ENCODE data around the gene HECA.

DNA sequence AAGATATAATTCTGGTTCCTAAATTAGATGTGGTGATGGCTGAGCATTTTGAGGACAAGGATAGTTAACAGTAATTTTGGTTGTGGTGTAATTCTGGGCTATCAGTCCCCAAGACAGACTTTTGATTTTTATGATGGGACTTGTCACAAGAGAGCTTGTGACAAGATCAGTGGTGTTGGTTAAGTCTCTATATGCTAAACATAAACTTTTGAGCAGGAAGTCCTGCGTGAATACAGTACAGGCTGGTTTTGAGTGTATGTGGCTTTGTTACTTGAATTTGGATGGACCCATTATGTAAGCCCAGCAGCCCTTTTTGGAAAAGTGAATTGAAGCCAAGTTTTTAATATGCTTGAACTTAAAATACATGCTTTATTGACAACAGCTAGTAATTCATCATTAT lies 38.9 kb downstream of the HECA start:
- TF ChIP-seq, protein P1, sequence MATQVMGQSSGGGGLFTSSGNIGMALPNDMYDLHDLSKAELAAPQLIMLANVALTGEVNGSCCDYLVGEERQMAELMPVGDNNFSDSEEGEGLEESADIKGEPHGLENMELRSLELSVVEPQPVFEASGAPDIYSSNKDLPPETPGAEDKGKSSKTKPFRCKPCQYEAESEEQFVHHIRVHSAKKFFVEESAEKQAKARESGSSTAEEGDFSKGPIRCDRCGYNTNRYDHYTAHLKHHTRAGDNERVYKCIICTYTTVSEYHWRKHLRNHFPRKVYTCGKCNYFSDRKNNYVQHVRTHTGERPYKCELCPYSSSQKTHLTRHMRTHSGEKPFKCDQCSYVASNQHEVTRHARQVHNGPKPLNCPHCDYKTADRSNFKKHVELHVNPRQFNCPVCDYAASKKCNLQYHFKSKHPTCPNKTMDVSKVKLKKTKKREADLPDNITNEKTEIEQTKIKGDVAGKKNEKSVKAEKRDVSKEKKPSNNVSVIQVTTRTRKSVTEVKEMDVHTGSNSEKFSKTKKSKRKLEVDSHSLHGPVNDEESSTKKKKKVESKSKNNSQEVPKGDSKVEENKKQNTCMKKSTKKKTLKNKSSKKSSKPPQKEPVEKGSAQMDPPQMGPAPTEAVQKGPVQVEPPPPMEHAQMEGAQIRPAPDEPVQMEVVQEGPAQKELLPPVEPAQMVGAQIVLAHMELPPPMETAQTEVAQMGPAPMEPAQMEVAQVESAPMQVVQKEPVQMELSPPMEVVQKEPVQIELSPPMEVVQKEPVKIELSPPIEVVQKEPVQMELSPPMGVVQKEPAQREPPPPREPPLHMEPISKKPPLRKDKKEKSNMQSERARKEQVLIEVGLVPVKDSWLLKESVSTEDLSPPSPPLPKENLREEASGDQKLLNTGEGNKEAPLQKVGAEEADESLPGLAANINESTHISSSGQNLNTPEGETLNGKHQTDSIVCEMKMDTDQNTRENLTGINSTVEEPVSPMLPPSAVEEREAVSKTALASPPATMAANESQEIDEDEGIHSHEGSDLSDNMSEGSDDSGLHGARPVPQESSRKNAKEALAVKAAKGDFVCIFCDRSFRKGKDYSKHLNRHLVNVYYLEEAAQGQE (IDR thresholded peaks at IDR 0.05; ENCODE audit: low read depth, low read length), result no peak
- TF ChIP-seq, protein P2, sequence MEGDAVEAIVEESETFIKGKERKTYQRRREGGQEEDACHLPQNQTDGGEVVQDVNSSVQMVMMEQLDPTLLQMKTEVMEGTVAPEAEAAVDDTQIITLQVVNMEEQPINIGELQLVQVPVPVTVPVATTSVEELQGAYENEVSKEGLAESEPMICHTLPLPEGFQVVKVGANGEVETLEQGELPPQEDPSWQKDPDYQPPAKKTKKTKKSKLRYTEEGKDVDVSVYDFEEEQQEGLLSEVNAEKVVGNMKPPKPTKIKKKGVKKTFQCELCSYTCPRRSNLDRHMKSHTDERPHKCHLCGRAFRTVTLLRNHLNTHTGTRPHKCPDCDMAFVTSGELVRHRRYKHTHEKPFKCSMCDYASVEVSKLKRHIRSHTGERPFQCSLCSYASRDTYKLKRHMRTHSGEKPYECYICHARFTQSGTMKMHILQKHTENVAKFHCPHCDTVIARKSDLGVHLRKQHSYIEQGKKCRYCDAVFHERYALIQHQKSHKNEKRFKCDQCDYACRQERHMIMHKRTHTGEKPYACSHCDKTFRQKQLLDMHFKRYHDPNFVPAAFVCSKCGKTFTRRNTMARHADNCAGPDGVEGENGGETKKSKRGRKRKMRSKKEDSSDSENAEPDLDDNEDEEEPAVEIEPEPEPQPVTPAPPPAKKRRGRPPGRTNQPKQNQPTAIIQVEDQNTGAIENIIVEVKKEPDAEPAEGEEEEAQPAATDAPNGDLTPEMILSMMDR (IDR thresholded peaks at IDR 0.05 in 2 of 3, conservative IDR thresholded peaks at IDR 0.05 in 1 of 3; ENCODE audit: control insufficient read depth in 2 of 3, extremely low read depth in 1 of 3, insufficient read depth in 1 of 3, low read depth in 3 of 3, low read length in 3 of 3), result no peak
- TF ChIP-seq CHD4 (IDR thresholded peaks at IDR 0.05), result no peak
- TF ChIP-seq MEF2A (IDR thresholded peaks at IDR 0.05; ENCODE audit: insufficient read depth, low read depth, low read length), result no peak
- no peak for TF ChIP-seq KAT2A (conservative IDR thresholded peaks at IDR 0.05; ENCODE audit: control insufficient read depth, low read depth, low read length)
- no peak for TF ChIP-seq CEBPB (IDR thresholded peaks at IDR 0.05; ENCODE audit: borderline replicate concordance in 1 of 2, low read depth in 2 of 2, low read length in 2 of 2)
- no peak for TF ChIP-seq SP1 (IDR thresholded peaks at IDR 0.05; ENCODE audit: low read depth, low read length)
- TF ChIP-seq, protein P3, sequence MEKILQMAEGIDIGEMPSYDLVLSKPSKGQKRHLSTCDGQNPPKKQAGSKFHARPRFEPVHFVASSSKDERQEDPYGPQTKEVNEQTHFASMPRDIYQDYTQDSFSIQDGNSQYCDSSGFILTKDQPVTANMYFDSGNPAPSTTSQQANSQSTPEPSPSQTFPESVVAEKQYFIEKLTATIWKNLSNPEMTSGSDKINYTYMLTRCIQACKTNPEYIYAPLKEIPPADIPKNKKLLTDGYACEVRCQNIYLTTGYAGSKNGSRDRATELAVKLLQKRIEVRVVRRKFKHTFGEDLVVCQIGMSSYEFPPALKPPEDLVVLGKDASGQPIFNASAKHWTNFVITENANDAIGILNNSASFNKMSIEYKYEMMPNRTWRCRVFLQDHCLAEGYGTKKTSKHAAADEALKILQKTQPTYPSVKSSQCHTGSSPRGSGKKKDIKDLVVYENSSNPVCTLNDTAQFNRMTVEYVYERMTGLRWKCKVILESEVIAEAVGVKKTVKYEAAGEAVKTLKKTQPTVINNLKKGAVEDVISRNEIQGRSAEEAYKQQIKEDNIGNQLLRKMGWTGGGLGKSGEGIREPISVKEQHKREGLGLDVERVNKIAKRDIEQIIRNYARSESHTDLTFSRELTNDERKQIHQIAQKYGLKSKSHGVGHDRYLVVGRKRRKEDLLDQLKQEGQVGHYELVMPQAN (conservative IDR thresholded peaks at IDR 0.05), result no peak
- no peak for TF ChIP-seq BCL11A (IDR thresholded peaks at IDR 0.05; ENCODE audit: low read depth, low read length)
- TF ChIP-seq SIN3A (IDR thresholded peaks at IDR 0.05; ENCODE audit: low read depth, low read length), result no peak
